ENCODE measurements around the gene RTTN.

DNA sequence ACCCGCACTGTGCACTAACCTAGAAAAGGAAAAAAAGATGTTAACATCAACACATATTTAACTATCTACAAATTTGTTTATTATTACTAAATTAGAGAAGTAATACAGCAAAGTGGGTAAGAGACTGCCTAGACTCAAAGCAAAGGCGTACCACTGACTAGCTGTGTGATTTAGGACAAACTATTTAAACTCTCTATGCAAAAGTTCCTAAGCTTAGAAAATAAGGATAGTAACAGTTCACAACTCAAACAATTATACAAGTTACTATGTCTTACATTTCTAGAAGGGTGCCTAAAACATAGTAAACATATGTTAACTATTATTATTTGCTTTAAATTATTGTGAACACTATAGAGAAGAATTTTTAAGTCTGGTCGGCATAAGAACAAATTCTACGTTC, 119.4 kb downstream of the RTTN start:
- no peak for TF ChIP-seq GATA2 (IDR thresholded peaks at IDR 0.05; ENCODE audit: low read depth, low read length)
- TF ChIP-seq GATA3 (IDR thresholded peaks at IDR 0.05; ENCODE audit: low read depth, low read length): no peak
